Measurements from ENCODE around the gene TMEM178A. TPM values are rescaled to one million over a fixed set of nuclear protein-coding genes. Genes with fewer than 3 reads are reported as not detected.

TMEM178A gene
- total and polyA plus RNA-seq, 2 of the 4 experiments (the other 2 are of a cell fraction) = 0.18 to 1.8 TPM

GRCh38 chr2:39738936-39739335 lies 73.2 kb downstream of the TMEM178A start:
- peak overlapping the region; percentile 61; the same call in 1 of the 2 replicates for H3K18ac ChIP-seq (ENCODE audit: low read depth, low read length)
- no peaks in the 10 kb centered on the region for H3K9me3 ChIP-seq (ENCODE audit: control insufficient read depth, insufficient read depth, low read length)
- ChIA-PET POLR2A (ENCODE audit: unreplicated experiment) (no interaction called here), CTCF (interaction anchor here (1.3 kb wide), 1 partner anchor 10 kb away, joined by 3 read pairs; no protein-coding TSS in a partner anchor)
- peaks cover 4% of the 10 kb centered on the region for H4K20me1 ChIP-seq (ENCODE audit: insufficient read depth, low read length)
- peak overlapping the region; percentile 31; the same call in 1 of the 2 replicates for H3K4ac ChIP-seq (ENCODE audit: low read depth, low read length)
- H3K4me1 ChIP-seq (ENCODE audit: control insufficient read depth, insufficient read depth, low read length) = peaks cover 24% of the 10 kb centered on the region
- dilution Hi-C loops (cut with HindIII; ENCODE audit: low sequenced_read_pairs, unreplicated experiment) = no loop called here
- peaks cover 17% of the 10 kb centered on the region for H3K9me1 ChIP-seq (ENCODE audit: insufficient read depth, low read length)
- 29% methylated on average over 2 of the region's 2 CpGs; no CpG with 5 or more reads in 1 of the 2 experiments for WGBS, 2 experiments (ENCODE audit: extremely low coverage in 2 of 2, insufficient read length in 1 of 2)
- peak overlapping the region; percentile 26; the same call in 1 of the 3 replicates for H2BK15ac ChIP-seq (ENCODE audit: low read depth, low read length)
- peaks cover 4% of the 10 kb centered on the region; the same call in 1 of the 2 replicates for H3K36me3 ChIP-seq (ENCODE audit: control insufficient read depth, insufficient read depth, low read length)
- no peak for TF ChIP-seq MAZ (IDR thresholded peaks at IDR 0.05; ENCODE audit: borderline replicate concordance, low read depth, low read length)
- H3K4me2 ChIP-seq (ENCODE audit: low read depth, low read length) = peak overlapping the region; percentile 38; the same call in 1 of the 2 replicates
- H2BK20ac ChIP-seq (ENCODE audit: low read depth, low read length) = peak overlapping the region; percentile 30; the same call in 1 of the 2 replicates
- peak overlapping the region; percentile 75; the same call in 1 of the 2 replicates for H4K91ac ChIP-seq (ENCODE audit: insufficient read depth, low read depth, low read length)
- peaks cover 14 to 46% of the 10 kb centered on the region in 2 experiments for H3K79me1 ChIP-seq (ENCODE audit: low read depth in 1 of 2, low read length in 2 of 2)
- intact Hi-C loops (cut with micrococcal nuclease) = no loop called here
- H3K9ac ChIP-seq (ENCODE audit: low read depth, low read length) = no peak overlapping the region
- DNase-seq = peak; percentile 64
- BruUV-seq (replicated peaks) = no TSS peak
- H2AFZ ChIP-seq (replicated peaks; ENCODE audit: low read length, poor library complexity) = no peak overlapping the region
- H3K27me3 ChIP-seq (ENCODE audit: control insufficient read depth, insufficient read depth, low read length) = no peaks in the 10 kb centered on the region
- peak overlapping the region; percentile 68; the same call in 1 of the 2 replicates for H2AK5ac ChIP-seq (ENCODE audit: low read depth, low read length)
- H2AK9ac ChIP-seq (replicated peaks; ENCODE audit: low read depth, low read length, poor library complexity) = no peak overlapping the region
- no peak overlapping the region for H3K27ac ChIP-seq (ENCODE audit: insufficient read depth, low read length)
- peak overlapping the region; percentile 23; the same call in 1 of the 2 replicates for H3K14ac ChIP-seq (replicated peaks; ENCODE audit: low read depth, low read length)
- peak; percentile 4; the same call in 1 of the 2 replicates for ATAC-seq (ENCODE audit: low read depth)
- H4K5ac ChIP-seq (ENCODE audit: low read depth, low read length) = no peak overlapping the region
- H3K56ac ChIP-seq (ENCODE audit: extremely low read depth, insufficient read depth, low read length) = no peak overlapping the region
- H3K23ac ChIP-seq (ENCODE audit: low read depth, low read length) = no peak overlapping the region
- peak overlapping the region; percentile 21 for H2BK120ac ChIP-seq (ENCODE audit: low read depth, low read length)
- H3K4me3 ChIP-seq (ENCODE audit: insufficient read depth, low read depth, low read length) = no peak overlapping the region
- H4K8ac ChIP-seq (ENCODE audit: low read depth in 2 of 2, low read length in 2 of 2) = peak overlapping the region in 1 of 2 experiments; percentile 15; a peak in 1 of 4 replicates
- in situ Hi-C loops (cut with MboI; ENCODE audit: low sequenced_read_pairs) = no loop called here
- peak overlapping the region; percentile 48 for H2BK5ac ChIP-seq (ENCODE audit: low read depth, low read length, poor library complexity, severe bottlenecking)

Measured in IMR-90 (cell line).